DMS53 treated with DMSO at 0.1 percent for 48 hours (cell line): ENCODE measurements around the gene RGS9.

ENCODE experiments used
- DNase-seq: peaks from one replicate; lab custom pipeline; 2025; ENCODE audit not compliant: unreplicated experiment; lab: John Stamatoyannopoulos, UW

The RGS9 gene

GRCh38 chr17:65246252-65246651 lies 109.1 kb downstream of the RGS9 start:
- no peak for DNase-seq

- DNase-seq: no peak
These were observed 112.6 kb downstream of the RGS9 start for GRCh38 chr17:65249774-65250173.

GRCh38 chr17:65254166-65254565 lies 117.0 kb downstream of the RGS9 start:
- no peak for DNase-seq

GRCh38 chr17:65259281-65259680 lies 122.1 kb downstream of the RGS9 start:
- no peak for DNase-seq

DNA sequence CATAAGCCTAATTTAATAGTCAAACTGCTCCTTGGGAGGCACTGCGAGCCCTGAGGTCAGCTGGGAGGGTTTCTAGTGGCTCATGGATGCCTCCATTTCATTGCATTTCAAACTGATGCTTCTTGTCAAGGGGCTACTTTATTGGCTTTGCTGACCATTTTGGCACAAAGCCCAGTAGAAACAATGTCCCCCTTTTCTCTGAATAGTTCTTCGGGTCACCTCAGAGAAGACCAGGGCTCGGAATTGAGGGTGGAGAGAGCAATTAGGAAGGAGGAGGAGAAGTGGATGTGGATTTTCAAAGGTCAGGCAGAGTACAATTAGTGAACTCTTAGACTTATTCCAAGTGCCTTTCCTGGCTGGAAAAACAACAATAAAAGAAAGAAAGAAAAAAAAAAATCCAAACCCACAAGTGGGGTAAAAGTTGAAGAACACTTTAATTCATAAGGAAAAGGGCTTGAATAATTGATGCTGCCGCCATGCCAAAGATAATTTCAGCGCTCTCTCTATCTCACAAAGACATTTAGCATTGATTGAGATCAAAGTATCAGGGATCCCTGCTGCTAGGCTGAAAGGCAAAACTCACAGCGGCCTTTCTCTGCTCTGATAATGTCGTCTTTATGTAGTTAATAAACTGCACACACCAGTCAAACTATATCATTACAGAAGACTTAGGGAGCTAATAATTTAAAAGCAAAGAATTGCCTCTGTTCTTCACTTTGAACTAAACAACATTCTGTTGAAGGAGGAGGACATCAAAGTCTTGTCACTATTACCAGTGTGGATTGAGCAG lies 122.7 kb downstream of the RGS9 start:
- no peak for DNase-seq

DNA sequence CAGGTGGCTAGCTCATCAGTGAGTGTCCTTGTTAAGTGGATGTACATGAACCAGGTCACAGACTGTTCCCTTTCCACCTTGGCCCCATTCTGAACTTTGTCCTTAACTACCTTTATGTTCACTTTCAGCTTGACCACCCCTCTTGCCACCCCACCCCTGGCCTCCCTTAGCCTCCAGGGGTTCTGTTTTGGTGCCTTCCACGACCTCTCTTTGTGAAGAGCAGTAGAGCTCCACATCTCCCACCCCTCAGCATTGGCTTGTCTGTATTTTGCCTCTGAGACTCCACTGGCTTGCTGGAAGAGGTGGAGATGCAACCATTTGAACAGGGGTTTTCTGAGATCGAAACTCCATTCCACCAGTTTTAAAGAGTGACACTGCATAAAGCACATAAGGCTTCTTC lies 123.5 kb downstream of the RGS9 start:
- DNase-seq: no peak

DNA sequence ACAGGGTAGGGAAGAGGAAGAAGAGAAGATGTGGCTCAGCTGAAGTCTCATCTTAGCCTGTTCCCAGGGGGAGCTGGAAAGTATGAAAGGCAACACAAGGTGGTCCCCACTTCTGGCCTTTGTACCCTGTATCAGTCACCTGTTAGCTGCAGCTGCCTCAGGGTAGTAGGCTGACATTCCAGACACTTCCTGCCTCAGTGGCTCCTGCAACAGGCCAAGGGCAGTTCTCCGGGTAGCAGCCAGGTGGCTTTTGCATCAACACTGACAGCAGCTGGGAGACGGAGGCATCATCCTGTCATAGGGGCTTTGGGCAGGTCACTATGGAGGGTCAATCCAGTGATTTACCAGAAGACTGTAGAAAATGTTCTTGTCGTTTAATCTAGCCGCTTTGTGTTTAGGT lies 124.0 kb downstream of the RGS9 start:
- no peak for DNase-seq

DNA sequence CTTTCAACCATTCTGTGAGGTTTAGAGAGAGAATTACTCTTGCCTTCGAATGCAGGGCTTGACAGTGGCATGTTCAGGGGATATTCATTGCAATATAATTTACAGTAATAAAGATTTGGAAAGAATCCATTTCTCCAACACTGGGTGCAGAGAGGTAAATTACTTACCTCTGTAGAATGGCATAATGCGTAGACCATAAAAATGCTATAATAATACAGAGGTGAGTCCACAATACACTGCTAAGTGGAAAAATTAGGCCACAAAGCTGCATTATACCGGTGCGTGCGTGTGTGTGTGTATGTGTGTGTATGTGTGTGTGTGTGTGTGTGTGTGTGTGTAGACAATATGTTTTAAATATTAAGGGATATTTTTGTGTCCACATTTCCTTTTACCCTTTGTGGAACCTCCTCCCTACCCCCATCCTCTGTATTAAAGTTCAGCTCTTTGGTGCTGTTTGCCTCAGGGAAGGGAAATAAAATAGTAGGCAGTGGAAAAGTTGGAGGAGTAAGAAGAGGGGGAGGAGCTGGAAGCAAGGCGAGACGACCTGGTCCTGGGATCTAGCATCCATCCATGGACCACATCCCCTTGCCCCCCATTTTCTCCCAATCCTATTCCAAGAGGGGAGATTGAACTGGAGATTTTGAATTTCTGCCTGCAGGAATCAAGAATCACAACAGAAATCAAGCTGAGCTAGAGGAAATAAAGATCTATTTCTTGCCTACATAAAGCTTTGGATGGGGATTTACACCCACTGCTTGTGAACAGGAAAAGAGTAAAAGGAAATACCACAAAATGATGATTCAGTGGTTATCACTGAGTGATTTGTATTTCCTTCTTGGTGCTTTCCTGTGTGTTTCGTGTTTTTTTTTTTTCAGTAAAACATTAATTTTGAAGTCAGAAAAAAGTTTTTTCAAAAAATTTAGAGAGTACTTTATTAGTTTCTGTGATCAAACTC lies 124.8 kb downstream of the RGS9 start:
- DNase-seq: no peak

- DNase-seq: no peak
These were observed 128.1 kb downstream of the RGS9 start for GRCh38 chr17:65265276-65265675.

- no peak for DNase-seq
These were observed 131.7 kb downstream of the RGS9 start for GRCh38 chr17:65268832-65269231.

DNA sequence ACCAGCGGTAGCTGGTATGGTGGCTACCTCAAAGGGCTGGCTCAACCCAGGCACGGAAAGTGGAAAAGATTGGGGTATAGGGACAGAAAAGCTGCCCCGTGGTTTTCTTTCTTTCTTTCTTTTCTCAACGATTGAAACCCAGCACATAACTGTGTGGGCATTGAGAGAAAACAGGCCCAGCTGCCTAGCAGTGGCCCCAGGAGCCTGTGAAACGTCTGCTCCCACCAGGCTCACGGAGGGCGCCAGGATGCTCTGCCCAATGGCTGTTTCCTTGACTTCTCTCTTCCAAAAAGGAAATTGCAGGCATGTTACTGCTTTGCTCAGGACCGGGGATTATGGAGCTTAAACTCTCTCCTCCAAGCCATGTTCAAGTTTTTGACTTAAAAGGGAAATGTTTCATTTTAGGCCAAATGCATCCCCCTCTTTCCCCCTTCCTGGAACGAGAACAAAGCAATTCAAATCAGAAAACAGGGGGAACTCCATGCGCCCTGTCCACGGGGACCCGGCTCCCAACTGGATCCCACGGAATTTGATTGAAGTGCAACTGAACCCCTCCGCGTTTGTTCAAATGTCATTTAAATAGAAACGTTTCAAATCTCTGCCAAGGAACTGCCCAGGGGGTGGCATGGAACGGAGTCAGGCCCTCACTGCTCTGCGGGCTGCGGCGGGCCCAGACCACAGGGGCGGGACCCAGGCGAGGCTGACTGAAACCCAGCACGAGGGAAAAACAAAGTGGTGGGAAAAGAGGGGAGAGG lies 133.5 kb downstream of the RGS9 start:
- DNase-seq: no peak

GRCh38 chr17:65271296-65271695 lies 134.1 kb downstream of the RGS9 start:
- DNase-seq: no peak
